Esophagus muscularis mucosa (tissue), 4 donors: ENCODE data around the gene NCOA7.

Experiments used
- EP300 ChIP-seq: sonication (generic); formaldehyde crosslinking; IDR thresholded peaks from one replicate; pipeline ENCODE4 v1.6.1; 2017; ENCODE audit warnings: antibody characterized with exemption
- POLR2A ChIP-seq: fragments of 450-650 bp; IDR thresholded peaks from one replicate; pipeline ENCODE4 v1.6.1; 2017; ENCODE audit warnings: antibody characterized with exemption, moderate library complexity, mild to moderate bottlenecking, low read depth
- POLR2AphosphoS5 ChIP-seq, 2 donors: sonication (generic); formaldehyde crosslinking; IDR thresholded peaks; one replicate each; pipeline ENCODE4 v1.6.1; 2017; ENCODE audit warnings: antibody characterized with exemption in 2 of 2
- TF ChIP-seq, protein P1 (sequence below), 3 experiments: fragments of 200-600 bp in 2 of 3; fragments of 450-650 bp in 1 of 3; sonication (generic) in 2 of 3; IDR thresholded peaks; one replicate each; pipeline ENCODE4 v1.5.1; 2017 to 2019; ENCODE audit warnings: antibody characterized with exemption in 3 of 3, mild to moderate bottlenecking in 2 of 3, moderate library complexity in 1 of 3

DNA sequence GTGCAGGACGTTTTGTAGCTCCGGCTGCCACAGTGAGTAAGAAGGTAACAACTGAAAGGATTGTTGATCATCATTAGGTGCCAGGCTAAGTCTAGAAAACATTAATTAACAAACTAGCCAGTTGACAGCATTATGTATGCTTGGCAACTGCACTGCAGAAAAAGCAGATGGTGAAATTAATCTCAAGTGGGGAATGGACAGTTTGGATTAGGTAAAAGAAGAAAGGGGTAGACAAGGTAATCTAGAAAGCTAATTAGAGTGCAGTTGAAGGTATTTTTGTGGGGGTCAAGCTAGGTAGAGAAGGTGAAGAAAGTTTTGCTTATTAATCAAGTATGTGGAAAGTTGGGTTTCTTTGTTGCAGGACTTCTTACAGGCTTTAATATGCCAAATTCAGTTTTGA is 96.2 kb downstream of the NCOA7 start:
- TF ChIP-seq, protein P1, sequence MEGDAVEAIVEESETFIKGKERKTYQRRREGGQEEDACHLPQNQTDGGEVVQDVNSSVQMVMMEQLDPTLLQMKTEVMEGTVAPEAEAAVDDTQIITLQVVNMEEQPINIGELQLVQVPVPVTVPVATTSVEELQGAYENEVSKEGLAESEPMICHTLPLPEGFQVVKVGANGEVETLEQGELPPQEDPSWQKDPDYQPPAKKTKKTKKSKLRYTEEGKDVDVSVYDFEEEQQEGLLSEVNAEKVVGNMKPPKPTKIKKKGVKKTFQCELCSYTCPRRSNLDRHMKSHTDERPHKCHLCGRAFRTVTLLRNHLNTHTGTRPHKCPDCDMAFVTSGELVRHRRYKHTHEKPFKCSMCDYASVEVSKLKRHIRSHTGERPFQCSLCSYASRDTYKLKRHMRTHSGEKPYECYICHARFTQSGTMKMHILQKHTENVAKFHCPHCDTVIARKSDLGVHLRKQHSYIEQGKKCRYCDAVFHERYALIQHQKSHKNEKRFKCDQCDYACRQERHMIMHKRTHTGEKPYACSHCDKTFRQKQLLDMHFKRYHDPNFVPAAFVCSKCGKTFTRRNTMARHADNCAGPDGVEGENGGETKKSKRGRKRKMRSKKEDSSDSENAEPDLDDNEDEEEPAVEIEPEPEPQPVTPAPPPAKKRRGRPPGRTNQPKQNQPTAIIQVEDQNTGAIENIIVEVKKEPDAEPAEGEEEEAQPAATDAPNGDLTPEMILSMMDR (IDR thresholded peaks at IDR 0.05): no peak
- TF ChIP-seq POLR2A (no peak), EP300 (no peak), POLR2AphosphoS5 (IDR thresholded peaks at IDR 0.05) (no peak)
